H9 (cell line): ENCODE measurements around the gene ODAD2. TPM values are rescaled to one million over a fixed set of nuclear protein-coding genes. Genes with fewer than 3 reads are reported as not detected.

Experiments
- DNase-seq: peaks from one replicate; pipeline ENCODE4 v3.0.0-alpha.2; 2017
- H2AFZ ChIP-seq: one replicate; pipeline ENCODE4 v1.6.1; 2013; ENCODE audit warnings: mild to moderate bottlenecking, low read length, control low read depth, moderate library complexity
- H2AK5ac ChIP-seq: 2 replicates; pipeline ENCODE4 v1.6.1; 2013; ENCODE audit warnings: low read length, control low read depth, mixed read lengths; ENCODE audit not compliant: insufficient read length
- H2BK120ac ChIP-seq: one replicate; pipeline ENCODE4 v1.6.1; 2013; ENCODE audit warnings: low read depth, mild to moderate bottlenecking, low read length, control low read depth, inconsistent platforms; ENCODE audit not compliant: poor library complexity, severe bottlenecking
- H2BK12ac ChIP-seq: 2 replicates; pipeline ENCODE4 v1.6.1; 2013; ENCODE audit warnings: low read length, control low read depth, mixed read lengths, low read depth; ENCODE audit not compliant: insufficient read length
- H2BK15ac ChIP-seq: 2 replicates; pipeline ENCODE4 v1.6.1; 2013; ENCODE audit warnings: low read depth, low read length, control low read depth
- H2BK20ac ChIP-seq: one replicate; pipeline ENCODE4 v1.6.1; 2013; ENCODE audit warnings: low read depth, mild to moderate bottlenecking, low read length, control low read depth, inconsistent platforms; ENCODE audit not compliant: poor library complexity, severe bottlenecking
- H2BK5ac ChIP-seq: 2 replicates; pipeline ENCODE4 v1.6.1; 2013; ENCODE audit warnings: low read length, control low read depth, mixed read lengths; ENCODE audit not compliant: insufficient read length
- H3K14ac ChIP-seq: 2 replicates; pipeline ENCODE4 v1.6.1; 2013; ENCODE audit warnings: low read length, control low read depth; ENCODE audit not compliant: insufficient read depth
- H3K18ac ChIP-seq: 2 replicates; pipeline ENCODE4 v1.6.1; 2013; ENCODE audit warnings: low read depth, mild to moderate bottlenecking, mixed read lengths, low read length, control low read depth; ENCODE audit not compliant: insufficient read length
- H3K23ac ChIP-seq: 2 replicates; pipeline ENCODE4 v1.6.1; 2013; ENCODE audit warnings: low read length, control low read depth, mixed read lengths, low read depth; ENCODE audit not compliant: insufficient read length
- H3K23me2 ChIP-seq: 2 replicates; pipeline ENCODE4 v1.6.1; 2013; ENCODE audit warnings: low read depth, mild to moderate bottlenecking, mixed read lengths, low read length, control low read depth; ENCODE audit not compliant: insufficient read length, poor library complexity, severe bottlenecking
- H3K27ac ChIP-seq: 2 replicates; pipeline ENCODE4 v1.5.1; 2013; ENCODE audit warnings: low read length, control low read depth, mixed read lengths, low read depth; ENCODE audit not compliant: insufficient read length
- H3K27me3 ChIP-seq: 2 replicates; pipeline ENCODE4 v1.6.1; 2013; ENCODE audit warnings: low read length, control low read depth, inconsistent platforms; ENCODE audit not compliant: insufficient read depth
- H3K4ac ChIP-seq: 2 replicates; pipeline ENCODE4 v1.6.1; 2013; ENCODE audit warnings: low read depth, mild to moderate bottlenecking, control low read depth, inconsistent platforms, low read length, moderate library complexity
- H3K4me1 ChIP-seq: 2 replicates; pipeline ENCODE4 v1.6.1; 2013; ENCODE audit warnings: low read length, control low read depth, inconsistent platforms; ENCODE audit not compliant: insufficient read depth
- H3K4me2 ChIP-seq: 2 replicates; pipeline ENCODE4 v1.6.1; 2013; ENCODE audit warnings: low read length, control low read depth, mixed read lengths; ENCODE audit not compliant: insufficient read length, insufficient read depth
- H3K56ac ChIP-seq: 2 replicates; pipeline ENCODE4 v1.6.1; 2013; ENCODE audit warnings: low read depth, mild to moderate bottlenecking, mixed read lengths, low read length, control low read depth; ENCODE audit not compliant: insufficient read length
- H3K79me1 ChIP-seq: 2 replicates; pipeline ENCODE4 v1.6.1; 2013; ENCODE audit warnings: low read depth, mild to moderate bottlenecking, moderate library complexity, low read length, control low read depth, inconsistent platforms; ENCODE audit not compliant: insufficient read depth, poor library complexity, severe bottlenecking
- H3K79me2 ChIP-seq: 2 replicates; pipeline ENCODE4 v1.6.1; 2013; ENCODE audit warnings: low read length, control low read depth, inconsistent platforms; ENCODE audit not compliant: insufficient read depth
- H3K9ac ChIP-seq: 2 replicates; pipeline ENCODE4 v1.6.1; 2013; ENCODE audit warnings: low read length, control low read depth, mixed read lengths; ENCODE audit not compliant: insufficient read length; ENCODE audit errors: extremely low read depth
- H3K9me3 ChIP-seq: one replicate; pipeline ENCODE4 v1.6.1; 2013; ENCODE audit warnings: low read depth, low read length, inconsistent platforms; ENCODE audit not compliant: control insufficient read depth
- H3T11ph ChIP-seq: one replicate; pipeline ENCODE4 v1.6.1; 2013; ENCODE audit warnings: mild to moderate bottlenecking, low read length, control low read depth, inconsistent platforms
- H4K20me1 ChIP-seq: one replicate; pipeline ENCODE4 v1.6.1; 2013; ENCODE audit not compliant: control insufficient read depth, insufficient read length, insufficient read depth
- H4K5ac ChIP-seq: 2 replicates; pipeline ENCODE4 v1.6.1; 2013; ENCODE audit warnings: low read depth, mild to moderate bottlenecking, mixed read lengths, low read length, control low read depth; ENCODE audit not compliant: insufficient read length
- H4K8ac ChIP-seq: replicated peaks from 2 replicates; pipeline ENCODE4 v1.6.1; 2013; ENCODE audit warnings: low read length, control low read depth, mixed read lengths, low read depth; ENCODE audit not compliant: insufficient read length
- H4K91ac ChIP-seq: 2 replicates; pipeline ENCODE4 v1.6.1; 2013; ENCODE audit warnings: low read depth, mild to moderate bottlenecking, moderate library complexity, mixed read lengths, low read length, control low read depth; ENCODE audit not compliant: insufficient read length
- H3K27ac Mint-ChIP-seq, 3 experiments: 2 replicates in 2 of 3; 3 replicates in 1 of 3; pipeline ENCODE4 v1.8.0; 2020 to 2021; ENCODE audit warnings: mixed read lengths in 3 of 3, mild to moderate bottlenecking in 1 of 3, moderate library complexity in 1 of 3
- H3K27me3 Mint-ChIP-seq: 2 replicates; pipeline ENCODE4 v1.8.0; 2021; ENCODE audit warnings: low read depth, mild to moderate bottlenecking, moderate library complexity, mixed read lengths
- H3K36me3 Mint-ChIP-seq, 3 experiments: 2 replicates in 2 of 3; 3 replicates in 1 of 3; pipeline ENCODE4 v1.8.0; 2020 to 2021; ENCODE audit warnings: low read depth in 3 of 3, mixed read lengths in 3 of 3; ENCODE audit not compliant: insufficient read depth in 1 of 3
- H3K4me1 Mint-ChIP-seq, 2 experiments: 2 replicates each; pipeline ENCODE4 v1.8.0; 2020; ENCODE audit warnings: mixed read lengths in 2 of 2
- H3K4me3 Mint-ChIP-seq, 2 experiments: 2 replicates in 1 of 2; 3 replicates in 1 of 2; pipeline ENCODE4 v1.8.0; 2020 to 2021; ENCODE audit warnings: mild to moderate bottlenecking in 2 of 2, mixed read lengths in 2 of 2, moderate library complexity in 1 of 2
- H3K9me3 Mint-ChIP-seq, 2 experiments: 2 replicates in 1 of 2; 3 replicates in 1 of 2; pipeline ENCODE4 v1.8.0; 2020; ENCODE audit warnings: mild to moderate bottlenecking in 2 of 2, mixed read lengths in 2 of 2, moderate library complexity in 1 of 2
- CTCF ChIP-seq: fragments of 200-600 bp; sonication (generic); conservative IDR thresholded peaks from 3 replicates; pipeline ENCODE4 v1.8.0; 2021; ENCODE audit warnings: antibody characterized with exemption, mild to moderate bottlenecking
- WGBS: extraction: QIAGEN DNeasy Blood & Tissue Kit; methylation state at CpG from one replicate; pipeline ENCODE4 v1.1.7; 2013; ENCODE audit warnings: missing lambda C conversion rate, low lambda C conversion rate, mixed read lengths; ENCODE audit not compliant: insufficient read length; ENCODE audit errors: extremely low coverage; 5-methylcytosine and 5-hydroxymethylcytosine counted together
- total RNA-seq: library from RNA; stranded (reverse); gene quantifications from 2 replicates; pipeline ENCODE4 v1.2.1, GENCODE V29; 2021

The ODAD2 gene
- total RNA-seq, 1 experiment from 2014 or later, result 4.5 TPM

GRCh38 chr10:28010821-28011220 is 11.9 kb upstream of the ODAD2 start:
- H4K8ac ChIP-seq, result no peak overlapping the region
- H3K4me3 Mint-ChIP-seq, result no peak overlapping the region
- H2BK20ac ChIP-seq, result no peak overlapping the region
- no peak overlapping the region for H2BK12ac ChIP-seq
- H2BK5ac ChIP-seq, result no peak overlapping the region
- H3K27ac Mint-ChIP-seq, result no peak overlapping the region
- no peak overlapping the region for H3K9ac ChIP-seq
- H4K5ac ChIP-seq, result no peak overlapping the region
- no peak overlapping the region for H3K14ac ChIP-seq
- H3T11ph ChIP-seq, result no peak overlapping the region
- H2AFZ ChIP-seq, result no peak overlapping the region
- H3K27me3 Mint-ChIP-seq, result peaks cover 1% of the 10 kb centered on the region; the same call in 1 of the 2 replicates
- no peaks in the 10 kb centered on the region for H3K4me1 ChIP-seq
- H3K4me2 ChIP-seq, result no peak overlapping the region
- H3K9me3 ChIP-seq, result no peaks in the 10 kb centered on the region
- no peaks in the 10 kb centered on the region for H3K23me2 ChIP-seq
- no peak overlapping the region for H3K56ac ChIP-seq
- no peak overlapping the region for H2BK120ac ChIP-seq
- H3K36me3 Mint-ChIP-seq, result peaks cover 2 to 5% (median 4%) of the 10 kb centered on the region in 3 experiments; a peak in 4 of 7 replicates
- no peak overlapping the region for H3K23ac ChIP-seq
- H4K20me1 ChIP-seq, result no peaks in the 10 kb centered on the region
- 0 out of 2 replicates have a peak, but pooled peaks cover 2% of the 10 kb centered on the region for H3K79me2 ChIP-seq
- no peak overlapping the region for H4K91ac ChIP-seq
- H3K18ac ChIP-seq, result no peak overlapping the region
- H3K27me3 ChIP-seq, result no peaks in the 10 kb centered on the region
- H3K79me1 ChIP-seq, result no peaks in the 10 kb centered on the region
- no peak overlapping the region for H3K27ac ChIP-seq
- no peak overlapping the region for H3K4ac ChIP-seq
- no peak overlapping the region for H2AK5ac ChIP-seq
- no CpG with 5 or more reads among the region's 1 CpG for WGBS
- peaks cover 8 to 9% of the 10 kb centered on the region in 2 experiments; a peak in 2 of 4 replicates for H3K4me1 Mint-ChIP-seq
- H2BK15ac ChIP-seq, result no peak overlapping the region
- DNase-seq, result no peak
- H3K9me3 Mint-ChIP-seq, result peaks cover 4 to 5% of the 10 kb centered on the region in 2 experiments; a peak in 4 of 5 replicates
- TF ChIP-seq CTCF, result no peak
